GM10248 (cell line): ENCODE data around the gene LEMD2.

ENCODE experiments used
- CTCF ChIA-PET: fragments of 300-600 bp; sonication (Branson Sonifier 250); formaldehyde crosslinking; extraction: SDS; loops from one replicate; lab custom pipeline; 2021; ENCODE audit warnings: antibody characterized with exemption; lab: Yijun Ruan, JAX
- POLR2A ChIA-PET: fragments of 350-650 bp; sonication (Branson Sonifier 250); formaldehyde crosslinking; extraction: SDS; loops from one replicate; lab custom pipeline; 2020; ENCODE audit warnings: antibody characterized with exemption; lab: Yijun Ruan, JAX
- DNase-seq: peaks from one replicate; pipeline ENCODE4 v3.0.0; 2012; ENCODE audit errors: extremely low spot score
- CTCF ChIP-seq: IDR thresholded peaks from 2 replicates; pipeline ENCODE4 v1.5.1; 2012; ENCODE audit warnings: mild to moderate bottlenecking, low read depth; ENCODE audit errors: extremely low read depth, missing control alignments, control extremely low read depth

The LEMD2 gene

GRCh38 chr6:33725891-33726673, 62.8 kb downstream of the LEMD2 start:
- TF ChIP-seq CTCF: no peak
- no peak for DNase-seq
- CTCF ChIA-PET: interaction anchor here (0.7 to 1.3 kb wide), 2 partner anchors 15 to 25 kb away, joined by 3 to 5 read pairs; partner anchors contain the start of gene UQCC2
- POLR2A ChIA-PET: no interaction called here

- no peak for DNase-seq
- ChIA-PET CTCF (interaction anchor here (0.7 kb wide), 1 partner anchor 14 kb away, joined by 5 read pairs; the partner anchor contains the start of gene UQCC2), POLR2A (no interaction called here)
- no peak for TF ChIP-seq CTCF
These were observed 63.7 kb downstream of the LEMD2 start for GRCh38 chr6:33725222-33725621.

GRCh38 chr6:33724102-33725023, 64.6 kb downstream of the LEMD2 start:
- no peak for DNase-seq
- CTCF ChIA-PET: interaction anchor here (1.2 to 1.5 kb wide), 3 partner anchors 14 to 135 kb away, joined by 3 to 7 read pairs (median 3); no protein-coding TSS in a partner anchor
- TF ChIP-seq CTCF: no peak
- POLR2A ChIA-PET: no interaction called here

- no peak for TF ChIP-seq CTCF
- ChIA-PET POLR2A (no interaction called here), CTCF (interaction anchor here (1.0 to 2.1 kb wide), 7 partner anchors 12 to 134 kb away, joined by 3 to 9 read pairs (median 3); partner anchors contain the start of gene UQCC2)
- no peak for DNase-seq
These were observed 65.4 kb downstream of the LEMD2 start for GRCh38 chr6:33723371-33724085.

- no peak for DNase-seq
- ChIA-PET POLR2A (no interaction called here), CTCF (interaction anchor here (1.2 to 2.1 kb wide), 2 partner anchors 11 to 23 kb away, joined by 4 to 9 read pairs; partner anchors contain the start of gene UQCC2)
- TF ChIP-seq CTCF: no peak
These were observed 66.8 kb downstream of the LEMD2 start for GRCh38 chr6:33722103-33722623.

GRCh38 chr6:33721508-33721907, 67.4 kb downstream of the LEMD2 start:
- no peak for DNase-seq
- ChIA-PET CTCF (interaction anchor here (1.2 to 2.2 kb wide), 4 partner anchors 10 to 23 kb away, joined by 4 to 11 read pairs (median 8); partner anchors contain the start of gene UQCC2), POLR2A (no interaction called here)
- no peak for TF ChIP-seq CTCF
